ENCODE results near the gene WDFY4.

Gene WDFY4

DNA sequence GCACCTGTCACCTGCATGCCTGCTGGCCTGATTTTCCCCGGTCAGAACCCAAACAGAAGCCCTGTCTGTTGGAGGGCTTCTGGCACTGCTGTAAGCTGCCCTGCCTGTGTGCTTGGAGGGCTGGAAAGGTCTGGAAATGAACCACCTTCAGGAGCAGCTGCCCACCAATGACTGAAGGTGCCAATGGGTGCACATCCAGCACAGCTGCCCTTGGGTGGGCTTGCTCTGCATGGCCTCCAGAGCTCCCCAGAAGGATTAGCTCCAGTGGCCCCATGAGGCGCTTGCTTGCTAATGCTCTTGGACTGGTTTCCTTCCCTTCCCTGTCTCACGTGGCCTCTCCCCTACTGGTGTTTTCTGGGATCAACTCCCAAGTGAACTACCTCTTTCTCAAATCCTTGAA, 43.2 kb downstream of the WDFY4 start:
- Histone ChIP-seq H3K56ac (ENCODE audit: low read length) (no peak overlapping the region), H4K5ac (ENCODE audit: low read length) (no peak overlapping the region), H2AK5ac (ENCODE audit: low read length) (no peak overlapping the region), H3K4me2 (ENCODE audit: low read length) (no peak overlapping the region), H3K23ac (ENCODE audit: low read length) (no peak overlapping the region), H3K36me3 (ENCODE audit: control insufficient read depth, insufficient read depth, low read length) (no peaks in the 10 kb centered on the region), H3K27me3 (ENCODE audit: insufficient read depth, low read length, poor library complexity) (no peaks in the 10 kb centered on the region), H3K27ac (ENCODE audit: low read depth, low read length) (no peak overlapping the region), H3K4ac (ENCODE audit: low read depth, low read length) (no peak overlapping the region), H2BK120ac (ENCODE audit: low read depth, low read length) (no peak overlapping the region), H2BK5ac (ENCODE audit: low read length) (no peak overlapping the region), H3K4me3 (ENCODE audit: low read length) (no peak overlapping the region), H3K4me1 (ENCODE audit: control insufficient read depth, low read depth, low read length) (no peaks in the 10 kb centered on the region), H4K8ac (ENCODE audit: low read depth, low read length) (no peak overlapping the region), H3K9ac (ENCODE audit: low read length) (no peak overlapping the region), H3K79me1 (ENCODE audit: low read length) (no peaks in the 10 kb centered on the region), H3K79me2 (ENCODE audit: control insufficient read depth, insufficient read depth, low read length) (no peaks in the 10 kb centered on the region), H2BK15ac (replicated peaks; ENCODE audit: low read depth) (no peak overlapping the region), H3K18ac (ENCODE audit: low read length) (no peak overlapping the region)
- DNase-seq: no peak
- no CpG with 5 or more reads among the region's 3 CpGs for WGBS (ENCODE audit: extremely low coverage, insufficient coverage, low lambda C conversion rate)

- Histone ChIP-seq H3K79me1 (ENCODE audit: low read length) (no peaks in the 10 kb centered on the region), H3K4me1 (ENCODE audit: control insufficient read depth, low read depth, low read length) (no peaks in the 10 kb centered on the region), H2BK5ac (ENCODE audit: low read length) (no peak overlapping the region), H3K27ac (ENCODE audit: low read depth, low read length) (no peak overlapping the region), H2AK5ac (ENCODE audit: low read length) (no peak overlapping the region), H2BK120ac (ENCODE audit: low read depth, low read length) (no peak overlapping the region), H3K56ac (ENCODE audit: low read length) (no peak overlapping the region), H3K79me2 (ENCODE audit: control insufficient read depth, insufficient read depth, low read length) (no peaks in the 10 kb centered on the region), H3K9ac (ENCODE audit: low read length) (no peak overlapping the region), H3K4me3 (ENCODE audit: low read length) (no peak overlapping the region), H2BK15ac (replicated peaks; ENCODE audit: low read depth) (no peak overlapping the region), H3K36me3 (ENCODE audit: control insufficient read depth, insufficient read depth, low read length) (no peaks in the 10 kb centered on the region), H3K23ac (ENCODE audit: low read length) (no peak overlapping the region), H3K4me2 (ENCODE audit: low read length) (no peak overlapping the region), H3K18ac (ENCODE audit: low read length) (no peak overlapping the region), H3K4ac (ENCODE audit: low read depth, low read length) (no peak overlapping the region), H4K8ac (ENCODE audit: low read depth, low read length) (no peak overlapping the region), H4K5ac (ENCODE audit: low read length) (no peak overlapping the region), H3K27me3 (ENCODE audit: insufficient read depth, low read length, poor library complexity) (no peaks in the 10 kb centered on the region)
- no peak for DNase-seq
- WGBS (ENCODE audit: extremely low coverage, insufficient coverage, low lambda C conversion rate): no CpG with 5 or more reads among the region's 5 CpGs
These were observed 44.5 kb downstream of the WDFY4 start for GRCh38 chr10:48729222-48729621.

DNA sequence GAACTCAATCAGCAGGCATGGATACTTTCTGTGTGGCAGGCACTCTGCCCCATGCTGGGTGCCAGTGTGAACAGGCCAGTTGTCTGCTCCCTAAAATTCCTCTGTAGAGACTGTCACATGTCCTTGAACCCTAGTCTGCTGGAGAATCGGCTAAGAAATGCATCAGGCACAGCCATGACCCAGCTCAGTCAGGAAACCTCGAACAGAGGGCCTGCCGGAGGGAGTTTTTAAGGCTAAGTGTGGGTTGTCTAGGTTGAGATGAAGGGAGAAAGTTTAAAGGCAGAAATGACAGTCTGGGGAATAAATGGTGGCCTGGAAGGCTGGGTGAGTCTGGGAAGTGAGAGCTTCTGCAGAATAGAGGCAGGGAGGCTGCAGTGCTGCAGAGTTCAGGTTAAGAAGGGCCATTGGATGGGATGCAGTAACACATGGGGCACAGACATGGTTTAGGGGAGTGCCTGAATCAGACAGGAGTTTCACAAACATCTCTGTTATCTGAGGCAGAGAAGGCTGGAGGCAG, 45.3 kb downstream of the WDFY4 start:
- DNase-seq: no peak
- H3K27me3 ChIP-seq (ENCODE audit: insufficient read depth, low read length, poor library complexity): no peaks in the 10 kb centered on the region
- no peak overlapping the region for H3K56ac ChIP-seq (ENCODE audit: low read length)
- no peak overlapping the region for H4K5ac ChIP-seq (ENCODE audit: low read length)
- H2BK120ac ChIP-seq (ENCODE audit: low read depth, low read length): no peak overlapping the region
- H3K79me1 ChIP-seq (ENCODE audit: low read length): no peaks in the 10 kb centered on the region
- no peak overlapping the region for H3K4me2 ChIP-seq (ENCODE audit: low read length)
- H4K8ac ChIP-seq (ENCODE audit: low read depth, low read length): no peak overlapping the region
- no peak overlapping the region for H2BK5ac ChIP-seq (ENCODE audit: low read length)
- WGBS (ENCODE audit: extremely low coverage, insufficient coverage, low lambda C conversion rate): no CpG with 5 or more reads among the region's 3 CpGs
- H3K79me2 ChIP-seq (ENCODE audit: control insufficient read depth, insufficient read depth, low read length): no peaks in the 10 kb centered on the region
- no peaks in the 10 kb centered on the region for H3K36me3 ChIP-seq (ENCODE audit: control insufficient read depth, insufficient read depth, low read length)
- H2AK5ac ChIP-seq (ENCODE audit: low read length): no peak overlapping the region
- H3K23ac ChIP-seq (ENCODE audit: low read length): no peak overlapping the region
- H2BK15ac ChIP-seq (replicated peaks; ENCODE audit: low read depth): no peak overlapping the region
- H3K4me1 ChIP-seq (ENCODE audit: control insufficient read depth, low read depth, low read length): no peaks in the 10 kb centered on the region
- no peak overlapping the region for H3K4me3 ChIP-seq (ENCODE audit: low read length)
- no peak overlapping the region for H3K18ac ChIP-seq (ENCODE audit: low read length)
- H3K9ac ChIP-seq (ENCODE audit: low read length): no peak overlapping the region
- no peak overlapping the region for H3K27ac ChIP-seq (ENCODE audit: low read depth, low read length)
- no peak overlapping the region for H3K4ac ChIP-seq (ENCODE audit: low read depth, low read length)

DNA sequence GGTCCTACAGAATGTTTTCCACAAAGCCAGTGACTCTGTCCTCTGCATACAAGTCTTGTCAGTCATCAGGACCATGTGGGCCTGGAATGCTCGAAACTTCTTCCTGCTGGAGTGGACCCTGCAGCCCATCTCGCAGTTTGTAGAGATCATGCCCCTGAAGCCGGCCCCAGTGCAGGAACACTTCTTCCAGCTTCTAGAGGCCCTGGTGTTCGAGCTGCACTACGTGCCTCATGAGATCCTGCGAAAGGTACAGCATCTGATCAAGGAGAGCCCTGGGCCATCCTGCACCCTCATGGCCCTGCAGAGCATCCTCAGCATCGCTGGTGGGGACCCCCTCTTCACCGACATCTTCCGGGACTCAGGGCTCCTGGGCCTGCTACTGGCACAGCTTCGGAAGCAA, 46.5 kb downstream of the WDFY4 start:
- no CpG with 5 or more reads among the region's 10 CpGs for WGBS (ENCODE audit: extremely low coverage, insufficient coverage, low lambda C conversion rate)

DNA sequence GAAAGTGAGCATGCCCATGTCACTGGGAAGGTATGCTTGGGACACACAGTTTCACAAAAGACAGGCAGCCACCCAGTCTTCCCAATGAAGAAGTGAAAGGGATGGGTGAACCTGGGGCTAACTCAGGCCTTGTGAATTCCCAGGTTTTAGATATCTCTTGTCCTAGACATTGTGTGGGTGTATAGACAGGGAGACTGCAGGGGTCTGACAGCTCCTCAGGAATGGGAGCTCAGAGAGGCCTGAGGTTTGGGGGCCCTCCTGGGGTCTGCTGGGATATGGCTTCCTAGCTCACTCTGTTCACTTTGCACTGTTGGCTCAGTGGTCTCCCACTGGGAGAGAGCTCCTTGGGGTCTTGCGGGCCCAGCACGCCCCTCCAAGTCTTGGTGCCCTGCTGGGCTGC, 47.0 kb downstream of the WDFY4 start:
- Histone ChIP-seq H3K27me3 (ENCODE audit: insufficient read depth, low read length, poor library complexity) (no peaks in the 10 kb centered on the region), H3K4ac (ENCODE audit: low read depth, low read length) (no peak overlapping the region), H4K5ac (ENCODE audit: low read length) (no peak overlapping the region), H2BK5ac (ENCODE audit: low read length) (no peak overlapping the region), H3K9ac (ENCODE audit: low read length) (no peak overlapping the region), H3K23ac (ENCODE audit: low read length) (no peak overlapping the region), H3K4me1 (ENCODE audit: control insufficient read depth, low read depth, low read length) (no peaks in the 10 kb centered on the region), H3K4me3 (ENCODE audit: low read length) (no peak overlapping the region), H3K27ac (ENCODE audit: low read depth, low read length) (no peak overlapping the region), H3K79me2 (ENCODE audit: control insufficient read depth, insufficient read depth, low read length) (no peaks in the 10 kb centered on the region), H2AK5ac (ENCODE audit: low read length) (no peak overlapping the region), H3K4me2 (ENCODE audit: low read length) (no peak overlapping the region), H3K18ac (ENCODE audit: low read length) (no peak overlapping the region), H2BK15ac (replicated peaks; ENCODE audit: low read depth) (no peak overlapping the region), H4K8ac (ENCODE audit: low read depth, low read length) (no peak overlapping the region), H2BK120ac (ENCODE audit: low read depth, low read length) (no peak overlapping the region), H3K79me1 (ENCODE audit: low read length) (no peaks in the 10 kb centered on the region), H3K56ac (ENCODE audit: low read length) (no peak overlapping the region), H3K36me3 (ENCODE audit: control insufficient read depth, insufficient read depth, low read length) (no peaks in the 10 kb centered on the region)
- DNase-seq: no peak
- WGBS (ENCODE audit: extremely low coverage, insufficient coverage, low lambda C conversion rate): no CpG with 5 or more reads among the region's 2 CpGs

More for the DNA sequence above, 46.5 kb downstream of the WDFY4 start:
- Histone ChIP-seq H3K56ac (ENCODE audit: low read length) (no peak overlapping the region), H3K79me1 (ENCODE audit: low read length) (no peaks in the 10 kb centered on the region), H3K79me2 (ENCODE audit: control insufficient read depth, insufficient read depth, low read length) (no peaks in the 10 kb centered on the region), H2BK5ac (ENCODE audit: low read length) (no peak overlapping the region), H2BK15ac (replicated peaks; ENCODE audit: low read depth) (no peak overlapping the region), H3K4me2 (ENCODE audit: low read length) (no peak overlapping the region), H3K4me3 (ENCODE audit: low read length) (no peak overlapping the region), H4K8ac (ENCODE audit: low read depth, low read length) (no peak overlapping the region), H2AK5ac (ENCODE audit: low read length) (no peak overlapping the region), H3K23ac (ENCODE audit: low read length) (no peak overlapping the region), H4K5ac (ENCODE audit: low read length) (no peak overlapping the region), H3K27me3 (ENCODE audit: insufficient read depth, low read length, poor library complexity) (no peaks in the 10 kb centered on the region), H3K4me1 (ENCODE audit: control insufficient read depth, low read depth, low read length) (no peaks in the 10 kb centered on the region), H3K36me3 (ENCODE audit: control insufficient read depth, insufficient read depth, low read length) (no peaks in the 10 kb centered on the region), H2BK120ac (ENCODE audit: low read depth, low read length) (no peak overlapping the region), H3K4ac (ENCODE audit: low read depth, low read length) (no peak overlapping the region), H3K27ac (ENCODE audit: low read depth, low read length) (no peak overlapping the region), H3K9ac (ENCODE audit: low read length) (no peak overlapping the region), H3K18ac (ENCODE audit: low read length) (no peak overlapping the region)
- no peak for DNase-seq

- WGBS (ENCODE audit: extremely low coverage, insufficient coverage, low lambda C conversion rate): no CpG with 5 or more reads among the region's 1 CpG
- Histone ChIP-seq H3K56ac (ENCODE audit: low read length) (no peak overlapping the region), H3K79me1 (ENCODE audit: low read length) (no peaks in the 10 kb centered on the region), H2AK5ac (ENCODE audit: low read length) (no peak overlapping the region), H2BK120ac (ENCODE audit: low read depth, low read length) (no peak overlapping the region), H4K5ac (ENCODE audit: low read length) (no peak overlapping the region), H3K4me1 (ENCODE audit: control insufficient read depth, low read depth, low read length) (no peaks in the 10 kb centered on the region), H3K23ac (ENCODE audit: low read length) (no peak overlapping the region), H2BK15ac (replicated peaks; ENCODE audit: low read depth) (no peak overlapping the region), H3K79me2 (ENCODE audit: control insufficient read depth, insufficient read depth, low read length) (no peaks in the 10 kb centered on the region), H3K36me3 (ENCODE audit: control insufficient read depth, insufficient read depth, low read length) (no peaks in the 10 kb centered on the region), H3K27me3 (ENCODE audit: insufficient read depth, low read length, poor library complexity) (no peaks in the 10 kb centered on the region), H2BK5ac (ENCODE audit: low read length) (no peak overlapping the region), H3K4me3 (ENCODE audit: low read length) (no peak overlapping the region), H4K8ac (ENCODE audit: low read depth, low read length) (no peak overlapping the region), H3K4me2 (ENCODE audit: low read length) (no peak overlapping the region), H3K9ac (ENCODE audit: low read length) (no peak overlapping the region), H3K4ac (ENCODE audit: low read depth, low read length) (no peak overlapping the region), H3K18ac (ENCODE audit: low read length) (no peak overlapping the region), H3K27ac (ENCODE audit: low read depth, low read length) (no peak overlapping the region)
- no peak for DNase-seq
These were observed 48.7 kb downstream of the WDFY4 start for GRCh38 chr10:48733329-48733728.

Data from mesendoderm (in vitro differentiated cells).